Central memory CD8-positive, alpha-beta T cell (primary cell): ENCODE results near the gene SLC18A2.

Experiments used
- ATAC-seq: fragments of 150-1000 bp; cut with Tn5 transposase; replicated peaks from 2 replicates; pipeline ENCODE4 v1.10.0; 2022; ENCODE audit warnings: mild to moderate bottlenecking, moderate FRiP score, moderate number of reproducible peaks; ENCODE audit not compliant: poor library complexity, severe bottlenecking; ENCODE audit errors: extremely low read depth
- DNase-seq, 2 donors: peaks; one replicate each; pipeline ENCODE4 v3.0.0; 2021; ENCODE audit warnings: low spot score in 2 of 2
- H3K27ac Mint-ChIP-seq: one replicate; pipeline ENCODE4 v1.8.0; 2022; ENCODE audit warnings: low read depth, mild to moderate bottlenecking, moderate library complexity, mixed read lengths
- H3K27me3 Mint-ChIP-seq: one replicate; pipeline ENCODE4 v1.8.0; 2022; ENCODE audit warnings: mixed read lengths
- H3K36me3 Mint-ChIP-seq: one replicate; pipeline ENCODE4 v1.8.0; 2022; ENCODE audit warnings: mild to moderate bottlenecking, moderate library complexity, mixed read lengths; ENCODE audit not compliant: insufficient read depth
- H3K4me1 Mint-ChIP-seq: one replicate; pipeline ENCODE4 v1.8.0; 2022; ENCODE audit warnings: mixed read lengths
- H3K4me3 Mint-ChIP-seq: one replicate; pipeline ENCODE4 v1.8.0; 2022; ENCODE audit warnings: mild to moderate bottlenecking, moderate library complexity, mixed read lengths
- H3K9me3 Mint-ChIP-seq: one replicate; pipeline ENCODE4 v1.8.0; 2022; ENCODE audit warnings: mixed read lengths

SLC18A2 gene

DNA sequence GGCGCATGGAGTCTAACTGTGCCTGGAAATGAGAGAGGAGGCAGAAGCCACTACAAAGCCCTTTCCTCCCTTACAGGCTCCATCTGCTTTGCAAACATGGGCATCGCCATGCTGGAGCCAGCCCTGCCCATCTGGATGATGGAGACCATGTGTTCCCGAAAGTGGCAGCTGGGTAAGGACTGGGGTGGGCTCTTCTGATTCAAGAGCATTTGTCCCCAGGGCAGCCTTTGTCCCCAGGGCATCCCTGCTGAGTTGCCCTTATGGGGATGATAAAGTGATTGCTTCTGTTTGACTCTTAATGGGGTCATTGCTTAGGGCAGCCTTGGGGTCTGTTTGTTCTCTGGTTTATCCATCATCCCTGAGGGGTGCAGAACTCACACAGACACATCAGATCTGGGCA lies 16.8 kb downstream of the SLC18A2 start:
- no peaks in the 10 kb centered on the region for H3K36me3 Mint-ChIP-seq
- H3K9me3 Mint-ChIP-seq = no peaks in the 10 kb centered on the region
- ATAC-seq = no peak
- H3K4me1 Mint-ChIP-seq = peaks cover 6% of the 10 kb centered on the region
- no peak overlapping the region for H3K4me3 Mint-ChIP-seq
- DNase-seq = no peak
- no peak overlapping the region for H3K27ac Mint-ChIP-seq
- H3K27me3 Mint-ChIP-seq = peaks cover 82% of the 10 kb centered on the region

DNA sequence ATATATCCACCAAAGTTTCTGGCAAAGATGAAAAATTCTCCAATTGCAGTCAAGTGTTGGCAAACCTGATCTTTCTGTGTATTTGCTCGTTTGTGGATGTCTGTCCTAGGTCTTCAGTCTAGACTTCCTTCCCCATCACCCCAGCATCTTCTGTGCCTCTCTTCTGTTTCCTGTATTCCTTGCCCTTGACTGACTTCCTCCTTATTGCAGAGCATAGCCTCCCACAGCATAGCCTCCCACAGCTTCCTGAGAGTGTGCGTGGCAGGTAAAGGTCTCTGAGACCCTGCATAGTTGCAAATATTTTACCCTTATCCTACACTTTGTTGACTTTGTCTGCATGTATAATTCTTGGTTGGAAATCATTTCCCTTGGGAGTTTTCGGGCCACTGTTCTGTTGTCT lies 18.4 kb downstream of the SLC18A2 start:
- ATAC-seq (no peak), DNase-seq (no peak)
- Mint-ChIP-seq H3K4me1 (peaks cover 6% of the 10 kb centered on the region), H3K36me3 (no peaks in the 10 kb centered on the region), H3K9me3 (no peaks in the 10 kb centered on the region), H3K4me3 (no peak overlapping the region), H3K27me3 (peaks cover 85% of the 10 kb centered on the region), H3K27ac (peak overlapping the region; percentile 10)

DNA sequence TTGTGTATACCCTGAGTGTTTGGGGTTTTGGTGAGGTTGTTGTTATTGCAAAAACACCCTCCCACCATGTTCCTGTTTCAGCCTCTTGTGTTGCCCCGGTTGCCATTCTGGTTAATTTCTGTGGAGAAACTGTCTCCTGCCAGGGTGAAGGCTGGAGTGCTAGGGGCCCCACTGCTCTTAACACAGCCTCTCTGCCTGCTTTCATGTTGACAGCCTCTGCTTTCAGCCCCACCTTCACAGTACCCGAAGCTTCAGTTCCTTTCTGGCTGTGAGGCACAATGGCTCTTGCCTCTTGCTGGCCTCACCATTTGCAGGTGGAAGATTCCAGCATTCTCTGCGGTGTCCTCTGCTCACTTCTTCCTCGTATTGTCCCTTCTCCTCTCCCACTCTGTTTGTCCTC lies 19.2 kb downstream of the SLC18A2 start:
- Mint-ChIP-seq H3K27ac (peak overlapping the region; percentile 10), H3K27me3 (peaks cover 77% of the 10 kb centered on the region), H3K4me3 (no peak overlapping the region), H3K9me3 (no peaks in the 10 kb centered on the region), H3K36me3 (no peaks in the 10 kb centered on the region), H3K4me1 (peaks cover 6% of the 10 kb centered on the region)
- ATAC-seq (no peak), DNase-seq (no peak)

- no peak overlapping the region for H3K27ac Mint-ChIP-seq
- H3K27me3 Mint-ChIP-seq = peaks cover 69% of the 10 kb centered on the region
- H3K4me3 Mint-ChIP-seq = no peak overlapping the region
- ATAC-seq (no peak), DNase-seq (no peak)
- no peaks in the 10 kb centered on the region for H3K36me3 Mint-ChIP-seq
- no peaks in the 10 kb centered on the region for H3K9me3 Mint-ChIP-seq
- H3K4me1 Mint-ChIP-seq = peaks cover 6% of the 10 kb centered on the region
Observed at GRCh38 chr10:117261501-117261900, 20.6 kb downstream of the SLC18A2 start.

DNA sequence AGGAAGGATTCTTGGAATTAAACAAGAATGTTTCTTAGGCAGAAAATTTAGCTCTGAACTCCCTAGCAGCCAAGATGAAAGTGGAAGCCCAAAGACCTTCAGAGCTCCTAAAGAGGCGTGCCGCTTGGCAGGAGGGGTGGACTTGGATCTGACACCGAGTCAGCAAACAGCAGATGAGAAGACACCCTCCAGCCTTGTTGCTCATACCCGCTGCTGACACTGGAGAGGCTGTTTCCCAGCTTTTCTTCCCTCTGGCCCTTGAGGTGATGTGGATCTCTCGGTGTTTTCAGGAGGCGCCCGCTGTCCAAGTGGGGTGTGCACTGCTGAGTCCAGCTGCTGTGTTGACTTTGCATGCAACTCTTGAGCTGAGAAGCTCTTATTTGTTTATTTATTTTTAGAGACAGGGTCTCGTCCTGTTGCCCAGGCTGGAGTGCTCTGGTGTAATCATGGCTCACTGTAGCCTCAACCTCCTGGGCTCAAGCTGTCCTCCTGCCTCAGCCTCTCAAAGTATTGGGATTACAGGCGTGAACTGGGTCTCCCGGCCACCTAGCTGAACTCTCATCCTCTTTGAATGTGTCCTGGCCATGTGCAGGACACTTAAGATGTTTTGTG lies 21.5 kb downstream of the SLC18A2 start:
- H3K36me3 Mint-ChIP-seq = no peaks in the 10 kb centered on the region
- peaks cover 6% of the 10 kb centered on the region for H3K4me1 Mint-ChIP-seq
- no peak overlapping the region for H3K27ac Mint-ChIP-seq
- H3K9me3 Mint-ChIP-seq = no peaks in the 10 kb centered on the region
- ATAC-seq = no peak
- peaks cover 64% of the 10 kb centered on the region for H3K27me3 Mint-ChIP-seq
- DNase-seq = no peak
- no peak overlapping the region for H3K4me3 Mint-ChIP-seq

GRCh38 chr10:117262903-117263293 lies 22.0 kb downstream of the SLC18A2 start:
- H3K4me1 Mint-ChIP-seq = peaks cover 6% of the 10 kb centered on the region
- ATAC-seq (no peak), DNase-seq (no peak)
- H3K27me3 Mint-ChIP-seq = peaks cover 59% of the 10 kb centered on the region
- H3K36me3 Mint-ChIP-seq = no peaks in the 10 kb centered on the region
- H3K4me3 Mint-ChIP-seq = no peak overlapping the region
- H3K9me3 Mint-ChIP-seq = no peaks in the 10 kb centered on the region
- no peak overlapping the region for H3K27ac Mint-ChIP-seq

GRCh38 chr10:117264782-117265181 lies 23.9 kb downstream of the SLC18A2 start:
- H3K27me3 Mint-ChIP-seq = peaks cover 42% of the 10 kb centered on the region
- peaks cover 5% of the 10 kb centered on the region for H3K4me1 Mint-ChIP-seq
- H3K4me3 Mint-ChIP-seq = no peak overlapping the region
- no peaks in the 10 kb centered on the region for H3K36me3 Mint-ChIP-seq
- H3K27ac Mint-ChIP-seq = no peak overlapping the region
- no peak for ATAC-seq
- DNase-seq = no peak
- no peaks in the 10 kb centered on the region for H3K9me3 Mint-ChIP-seq

DNA sequence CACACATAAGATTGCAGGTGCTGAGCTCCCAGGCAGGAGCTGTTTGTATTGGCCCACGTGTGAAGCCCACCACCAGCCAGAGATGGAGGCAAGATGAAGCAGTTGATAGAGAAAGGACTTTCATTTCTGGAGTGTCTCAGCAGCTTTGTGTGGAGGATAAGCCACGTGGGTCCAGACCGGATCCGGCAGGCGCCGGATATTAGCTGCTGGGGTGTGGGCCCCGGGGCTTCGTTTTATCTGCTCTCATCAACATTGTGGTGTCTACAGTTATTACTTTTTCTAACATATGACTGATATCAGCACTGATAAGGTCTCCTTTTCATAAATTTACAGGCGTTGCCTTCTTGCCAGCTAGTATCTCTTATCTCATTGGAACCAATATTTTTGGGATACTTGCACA lies 25.5 kb downstream of the SLC18A2 start:
- Mint-ChIP-seq H3K4me1 (no peaks in the 10 kb centered on the region), H3K4me3 (no peak overlapping the region), H3K9me3 (no peaks in the 10 kb centered on the region), H3K36me3 (no peaks in the 10 kb centered on the region), H3K27me3 (peaks cover 26% of the 10 kb centered on the region), H3K27ac (no peak overlapping the region)
- ATAC-seq (no peak), DNase-seq (no peak)

DNA sequence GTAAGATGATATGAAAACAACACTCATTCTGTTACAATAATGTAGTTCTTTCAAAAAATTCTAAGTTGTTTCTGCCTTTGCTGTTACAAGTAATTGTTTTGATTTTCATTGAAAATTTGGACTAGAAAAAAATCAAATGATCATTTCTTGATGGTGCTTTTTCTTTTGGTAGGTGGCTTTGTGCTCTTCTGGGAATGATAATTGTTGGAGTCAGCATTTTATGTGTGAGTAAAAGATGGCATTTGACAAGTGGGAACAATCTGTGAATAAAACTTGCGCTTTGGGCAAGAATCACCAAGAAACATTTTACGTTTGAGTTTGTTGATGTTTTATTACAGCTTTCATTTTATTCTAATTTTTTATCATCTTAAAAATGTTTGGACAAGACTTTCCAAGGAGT lies 25.9 kb downstream of the SLC18A2 start:
- no peak for ATAC-seq
- Mint-ChIP-seq H3K4me3 (no peak overlapping the region), H3K36me3 (no peaks in the 10 kb centered on the region)

GRCh38 chr10:117268258-117268657 lies 27.3 kb downstream of the SLC18A2 start:
- H3K4me1 Mint-ChIP-seq = no peaks in the 10 kb centered on the region

More for the DNA sequence above, 25.9 kb downstream of the SLC18A2 start:
- H3K27me3 Mint-ChIP-seq = peaks cover 22% of the 10 kb centered on the region
- no peak for DNase-seq
- no peaks in the 10 kb centered on the region for H3K4me1 Mint-ChIP-seq
- H3K9me3 Mint-ChIP-seq = no peaks in the 10 kb centered on the region
- no peak overlapping the region for H3K27ac Mint-ChIP-seq

DNA sequence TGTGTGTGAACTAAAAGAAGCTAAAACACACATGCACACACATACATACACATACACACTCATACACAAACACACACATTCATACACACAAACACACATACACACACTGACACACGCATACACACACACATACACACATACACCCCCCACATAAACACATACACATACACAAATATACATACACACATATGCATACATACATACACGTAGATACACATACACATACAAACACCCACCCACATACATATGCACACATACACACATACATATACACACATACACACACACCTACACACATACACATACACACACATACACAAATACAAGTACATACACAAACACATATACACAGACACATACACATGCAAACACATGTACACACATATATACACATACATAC lies 28.0 kb downstream of the SLC18A2 start:
- no peaks in the 10 kb centered on the region for H3K4me1 Mint-ChIP-seq
- ATAC-seq (no peak), DNase-seq (no peak)
- H3K36me3 Mint-ChIP-seq = no peaks in the 10 kb centered on the region
- H3K27me3 Mint-ChIP-seq = peaks cover under 1% of the 10 kb centered on the region
- H3K27ac Mint-ChIP-seq = no peak overlapping the region
- no peak overlapping the region for H3K4me3 Mint-ChIP-seq
- H3K9me3 Mint-ChIP-seq = no peaks in the 10 kb centered on the region

More at GRCh38 chr10:117268258-117268657, 27.3 kb downstream of the SLC18A2 start:
- Mint-ChIP-seq H3K27ac (no peak overlapping the region), H3K4me3 (no peak overlapping the region), H3K36me3 (no peaks in the 10 kb centered on the region), H3K27me3 (peaks cover 7% of the 10 kb centered on the region), H3K9me3 (no peaks in the 10 kb centered on the region)
- DNase-seq (no peak), ATAC-seq (no peak)

GRCh38 chr10:117271427-117271826 lies 30.5 kb downstream of the SLC18A2 start:
- DNase-seq (no peak), ATAC-seq (no peak)
- H3K9me3 Mint-ChIP-seq = no peaks in the 10 kb centered on the region
- H3K27me3 Mint-ChIP-seq = no peaks in the 10 kb centered on the region
- no peak overlapping the region for H3K27ac Mint-ChIP-seq
- no peaks in the 10 kb centered on the region for H3K36me3 Mint-ChIP-seq
- no peaks in the 10 kb centered on the region for H3K4me1 Mint-ChIP-seq
- H3K4me3 Mint-ChIP-seq = no peak overlapping the region

GRCh38 chr10:117272195-117273076 lies 31.5 kb downstream of the SLC18A2 start:
- H3K27ac Mint-ChIP-seq = no peak overlapping the region
- no peaks in the 10 kb centered on the region for H3K9me3 Mint-ChIP-seq
- H3K27me3 Mint-ChIP-seq = no peaks in the 10 kb centered on the region
- ATAC-seq (no peak), DNase-seq (no peak)
- no peak overlapping the region for H3K4me3 Mint-ChIP-seq
- no peaks in the 10 kb centered on the region for H3K36me3 Mint-ChIP-seq
- H3K4me1 Mint-ChIP-seq = no peaks in the 10 kb centered on the region
